GM23248 (cell line): ENCODE measurements around the gene HEPACAM. TPM values are rescaled to one million over a fixed set of nuclear protein-coding genes. Genes with fewer than 3 reads are reported as not detected.

Experiments
- DNase-seq: peaks from one replicate; pipeline ENCODE4 v3.0.0-alpha.2; 2015
- H2AFZ ChIP-seq: fragments of 200-600 bp; sonication (generic); 2 replicates; pipeline ENCODE4 v1.6.1; 2016; ENCODE audit warnings: antibody characterized with exemption
- H3F3A ChIP-seq: fragments of 200-600 bp; sonication (generic); 2 replicates; pipeline ENCODE4 v1.6.1; 2016; ENCODE audit warnings: mild to moderate bottlenecking, antibody characterized with exemption, mixed run types; ENCODE audit not compliant: insufficient read depth
- H3K27ac ChIP-seq: fragments of 200-600 bp; sonication (generic); 2 replicates; pipeline ENCODE4 v1.5.1; 2016; ENCODE audit warnings: mild to moderate bottlenecking
- H3K27me3 ChIP-seq: fragments of 200-600 bp; sonication (generic); replicated peaks from 2 replicates; pipeline ENCODE4 v1.6.1; 2016; ENCODE audit warnings: mild to moderate bottlenecking; ENCODE audit not compliant: insufficient read depth
- H3K36me3 ChIP-seq: fragments of 200-600 bp; sonication (generic); 2 replicates; pipeline ENCODE4 v1.6.1; 2016; ENCODE audit warnings: low read depth, mild to moderate bottlenecking
- H3K4me1 ChIP-seq: fragments of 200-600 bp; sonication (generic); 2 replicates; pipeline ENCODE4 v1.6.1; 2016; ENCODE audit warnings: mild to moderate bottlenecking; ENCODE audit not compliant: insufficient read depth
- H3K4me2 ChIP-seq: fragments of 200-600 bp; sonication (generic); one replicate; pipeline ENCODE4 v1.6.1; 2016; ENCODE audit warnings: mild to moderate bottlenecking; ENCODE audit not compliant: unreplicated experiment
- H3K4me3 ChIP-seq: fragments of 200-600 bp; sonication (generic); 2 replicates; pipeline ENCODE4 v1.5.1; 2016; ENCODE audit warnings: mild to moderate bottlenecking
- H3K79me2 ChIP-seq: fragments of 200-600 bp; sonication (generic); 2 replicates; pipeline ENCODE4 v1.6.1; 2016; ENCODE audit warnings: mild to moderate bottlenecking; ENCODE audit not compliant: insufficient read depth
- H3K9ac ChIP-seq: fragments of 200-600 bp; sonication (generic); 2 replicates; pipeline ENCODE4 v1.6.1; 2016; ENCODE audit warnings: mild to moderate bottlenecking
- H3K9me2 ChIP-seq: fragments of 200-600 bp; sonication (generic); 2 replicates; pipeline ENCODE4 v1.6.1; 2016; ENCODE audit warnings: mixed run types, mild to moderate bottlenecking, moderate library complexity; ENCODE audit not compliant: insufficient read depth
- H3K9me3 ChIP-seq: fragments of 200-600 bp; sonication (generic); one replicate; pipeline ENCODE4 v1.6.1; 2017; ENCODE audit warnings: low read depth
- H4K20me1 ChIP-seq: fragments of 200-600 bp; sonication (generic); 2 replicates; pipeline ENCODE4 v1.6.0; 2016; ENCODE audit not compliant: insufficient read depth
- EZH2 ChIP-seq: fragments of 200-600 bp; sonication (generic); IDR thresholded peaks from 2 replicates; pipeline ENCODE4 v1.6.1; 2018; ENCODE audit warnings: antibody characterized with exemption, mild to moderate bottlenecking; ENCODE audit not compliant: insufficient read depth, poor library complexity, severe bottlenecking
- EZH2phosphoT487 ChIP-seq: fragments of 200-600 bp; sonication (generic); IDR thresholded peaks from 2 replicates; pipeline ENCODE4 v1.6.1; 2018; ENCODE audit warnings: antibody characterized with exemption, moderate library complexity, mild to moderate bottlenecking, low read depth; ENCODE audit not compliant: insufficient read depth
- WGBS, 2 experiments: methylation state at CpG; one replicate each; pipeline ENCODE4 v1.1.6; 2015 to 2017; ENCODE audit warnings: low lambda C conversion rate in 2 of 2, low coverage in 1 of 2; ENCODE audit errors: missing lambda C conversion rate in 2 of 2; 5-methylcytosine and 5-hydroxymethylcytosine counted together
- in situ Hi-C: fragments of 300-500 bp; cut with MboI; formaldehyde crosslinking; loops from 2 replicates; pipeline ENCODE4 v1.15.0; 2020
- polyA plus RNA-seq: library from polyadenylated mRNA; unstranded; fragments of >200 nt; fragmentation: Nextera tagmentation; extraction: Ambion mirVana; gene quantifications from 2 replicates; pipeline ENCODE4 v1.2.1, GENCODE V29; 2016
- total RNA-seq: library from RNA; depleted of rRNA; stranded (reverse); fragments of >200 nt; shearing (Covaris generic); gene quantifications from 2 replicates; pipeline ENCODE4 v1.2.3, GENCODE V29; 2014

Gene HEPACAM
- total and polyA plus RNA-seq, 2 experiments from 2014 or later: not detected

DNA sequence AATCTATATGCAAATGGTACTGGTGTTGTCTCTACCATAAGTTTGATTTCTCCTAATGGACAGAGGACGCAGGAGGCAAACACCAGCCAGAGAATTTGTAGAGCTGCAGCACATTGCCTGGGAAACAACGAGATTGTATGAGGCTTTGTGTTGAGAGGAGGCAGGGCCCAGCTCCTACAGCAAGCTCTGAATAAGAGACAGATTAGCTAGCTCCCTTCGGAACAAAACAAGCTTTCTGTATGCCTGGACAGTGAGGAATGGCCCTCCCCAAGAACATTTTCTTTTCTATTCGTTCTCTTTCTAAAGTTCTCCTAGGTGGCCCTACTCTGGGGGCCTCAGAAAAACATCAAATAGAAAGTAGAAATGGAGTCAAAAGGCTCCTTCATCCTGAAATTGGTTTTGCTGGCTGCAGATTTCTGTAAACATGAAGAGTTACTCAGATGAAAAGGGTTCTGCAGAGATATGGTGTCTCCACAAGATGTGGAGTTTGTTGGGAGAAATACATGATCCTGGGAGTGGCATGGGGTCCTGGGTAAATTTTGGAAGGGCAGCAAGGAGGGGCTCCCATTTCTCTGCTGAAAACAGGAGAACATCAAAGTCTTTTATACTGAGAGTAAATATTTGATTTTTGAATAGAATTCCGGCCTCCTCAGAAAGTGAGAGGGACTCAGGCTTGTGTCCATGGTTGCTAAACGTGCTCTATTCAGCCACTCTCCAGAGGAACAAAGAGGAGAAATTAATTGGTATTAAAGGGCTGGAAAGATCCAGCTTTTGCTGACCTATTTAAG is 6.8 kb upstream of the HEPACAM start:
- WGBS, 2 experiments: 48 to 49% methylated on average over 6 of the region's 6 CpGs
- DNase-seq: no peak
- no peak overlapping the region for H3K4me3 ChIP-seq
- peaks cover 12% of the 10 kb centered on the region for H3F3A ChIP-seq
- H3K36me3 ChIP-seq: no peaks in the 10 kb centered on the region
- H3K4me2 ChIP-seq: no peak overlapping the region
- peaks cover 22% of the 10 kb centered on the region for H3K4me1 ChIP-seq
- 0 out of 2 replicates have a peak overlapping the region, but pooled peaks have one; percentile 15 for H2AFZ ChIP-seq
- no peak overlapping the region for H3K9ac ChIP-seq
- no peak for TF ChIP-seq EZH2phosphoT487
- no peak for TF ChIP-seq EZH2
- H3K27ac ChIP-seq: no peak overlapping the region
- no peaks in the 10 kb centered on the region for H3K27me3 ChIP-seq
- no peaks in the 10 kb centered on the region for H3K79me2 ChIP-seq
- no peaks in the 10 kb centered on the region for H4K20me1 ChIP-seq
- H3K9me3 ChIP-seq: no peaks in the 10 kb centered on the region
- H3K9me2 ChIP-seq: no peaks in the 10 kb centered on the region
- in situ Hi-C loops: no loop called here

GRCh38 chr11:124941703-124942102 is 5.9 kb upstream of the HEPACAM start:
- Histone ChIP-seq H3K9ac (no peak overlapping the region), H3F3A (peaks cover 6% of the 10 kb centered on the region), H3K4me2 (no peak overlapping the region), H4K20me1 (no peaks in the 10 kb centered on the region), H2AFZ (no peak overlapping the region), H3K27ac (no peak overlapping the region), H3K36me3 (no peaks in the 10 kb centered on the region), H3K9me3 (no peaks in the 10 kb centered on the region), H3K79me2 (no peaks in the 10 kb centered on the region), H3K4me3 (no peak overlapping the region), H3K27me3 (no peaks in the 10 kb centered on the region), H3K4me1 (peaks cover 19% of the 10 kb centered on the region), H3K9me2 (no peaks in the 10 kb centered on the region)
- in situ Hi-C loops: no loop called here
- no peak for TF ChIP-seq EZH2
- TF ChIP-seq EZH2phosphoT487: no peak
- DNase-seq: no peak
- WGBS, 2 experiments: 60 to 80% methylated on average over 1 of the region's 1 CpG

- no peak overlapping the region for H3K4me2 ChIP-seq
- H3K27ac ChIP-seq: peak overlapping the region; percentile 52
- no peaks in the 10 kb centered on the region for H3K27me3 ChIP-seq
- TF ChIP-seq EZH2phosphoT487 (no peak), EZH2 (no peak)
- H2AFZ ChIP-seq: no peak overlapping the region
- H3K9ac ChIP-seq: no peak overlapping the region
- no peaks in the 10 kb centered on the region for H3K9me3 ChIP-seq
- peaks cover 31% of the 10 kb centered on the region for H3K4me1 ChIP-seq
- in situ Hi-C loops: no loop called here
- peaks cover 15% of the 10 kb centered on the region for H3F3A ChIP-seq
- no peak overlapping the region for H3K4me3 ChIP-seq
- H3K79me2 ChIP-seq: no peaks in the 10 kb centered on the region
- H3K36me3 ChIP-seq: no peaks in the 10 kb centered on the region
- H4K20me1 ChIP-seq: no peaks in the 10 kb centered on the region
- 78 to 79% methylated on average over 6 of the region's 6 CpGs for WGBS, 2 experiments
- no peaks in the 10 kb centered on the region for H3K9me2 ChIP-seq
- no peak for DNase-seq
Measured at GRCh38 chr11:124938970-124939369, 3.1 kb upstream of the HEPACAM start.

DNA sequence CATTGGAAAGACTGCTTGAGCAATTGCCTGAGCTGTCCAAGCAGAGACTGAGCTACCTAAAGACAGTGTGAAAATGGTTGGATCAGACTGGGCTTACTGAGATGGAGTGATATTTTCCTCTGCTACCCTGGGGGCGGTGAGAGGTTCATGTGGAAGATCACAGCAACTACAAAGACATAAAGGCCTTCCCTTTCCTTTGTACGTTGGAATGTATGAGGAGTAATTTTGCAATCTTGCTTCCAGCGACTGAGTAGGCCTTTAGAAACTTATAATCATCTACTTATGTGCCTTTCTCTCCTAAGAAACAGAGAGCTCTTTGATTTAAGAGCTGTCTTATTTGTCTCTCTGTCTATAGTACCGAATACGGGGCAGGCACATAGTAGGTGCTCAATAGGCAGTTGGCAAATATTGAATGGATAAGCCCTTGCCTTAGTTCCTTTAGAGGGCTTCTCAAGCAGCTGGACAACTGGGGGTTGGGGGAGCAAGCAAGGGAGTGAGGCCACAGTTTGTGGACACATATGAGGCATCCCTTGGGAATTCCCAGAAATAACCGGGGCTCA is 2.4 kb upstream of the HEPACAM start:
- peak overlapping the region; percentile 52 for H3K27ac ChIP-seq
- H3F3A ChIP-seq: peaks cover 22% of the 10 kb centered on the region
- no peaks in the 10 kb centered on the region for H3K27me3 ChIP-seq
- no peak overlapping the region for H3K4me3 ChIP-seq
- H3K4me1 ChIP-seq: peaks cover 35% of the 10 kb centered on the region
- 48 to 51% methylated on average over 6 of the region's 6 CpGs for WGBS, 2 experiments
- in situ Hi-C loops: no loop called here
- no peaks in the 10 kb centered on the region for H4K20me1 ChIP-seq
- no peaks in the 10 kb centered on the region for H3K9me2 ChIP-seq
- H3K9me3 ChIP-seq: no peaks in the 10 kb centered on the region
- TF ChIP-seq EZH2phosphoT487 (no peak), EZH2 (no peak)
- peak overlapping the region; percentile 29 for H2AFZ ChIP-seq
- H3K4me2 ChIP-seq: no peak overlapping the region
- H3K79me2 ChIP-seq: no peaks in the 10 kb centered on the region
- H3K36me3 ChIP-seq: no peaks in the 10 kb centered on the region
- peak; percentile 72 for DNase-seq
- no peak overlapping the region for H3K9ac ChIP-seq
